ENCODE data around the gene RBM34. TPM values are rescaled to one million over a fixed set of nuclear protein-coding genes. Genes with fewer than 3 reads are reported as not detected.

Gene RBM34
- total and polyA plus RNA-seq, 2 experiments from 2014 or later, result 54.4 to 75.4 TPM

DNA sequence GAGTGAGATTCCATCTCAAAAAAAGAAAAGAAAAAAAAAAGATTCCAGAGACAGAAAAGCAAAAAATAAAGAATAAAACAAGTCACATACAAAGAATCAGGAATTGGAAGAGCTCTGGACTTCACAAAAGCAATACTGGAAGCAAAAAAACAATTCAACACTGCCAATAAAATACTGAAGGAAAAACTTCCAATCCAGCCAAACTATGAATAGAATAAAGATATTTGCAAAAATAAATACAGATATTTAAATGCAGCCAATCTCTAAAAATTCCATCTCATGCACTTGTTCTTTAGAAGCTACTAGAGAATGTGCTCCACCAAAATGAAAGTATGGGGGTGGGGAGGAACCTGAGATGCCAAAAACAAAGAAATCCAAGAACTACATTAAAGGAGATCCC lies 29.4 kb upstream of the RBM34 start:
- no peak overlapping the region for H3K27ac ChIP-seq
- no peak for DNase-seq (ENCODE audit: low spot score)
- no peak for TF ChIP-seq CTCF (IDR thresholded peaks at IDR 0.05; ENCODE audit: poor library complexity)
- no peak for TF ChIP-seq EZH2phosphoT487 (IDR thresholded peaks at IDR 0.05; ENCODE audit: low read depth, severe bottlenecking, unreplicated experiment)
- TF ChIP-seq EZH2 (IDR thresholded peaks at IDR 0.05; ENCODE audit: borderline replicate concordance), result no peak
- H2AFZ ChIP-seq, result no peak overlapping the region
- H4K20me1 ChIP-seq (ENCODE audit: insufficient read depth, poor library complexity, severe bottlenecking), result no peaks in the 10 kb centered on the region
- no peak overlapping the region for H3K4me3 ChIP-seq
- H3K9me3 ChIP-seq (ENCODE audit: low read depth), result no peaks in the 10 kb centered on the region
- H3K4me1 ChIP-seq (ENCODE audit: insufficient read depth), result no peaks in the 10 kb centered on the region
- no peaks in the 10 kb centered on the region for H3K27me3 ChIP-seq
- H3K36me3 ChIP-seq (replicated peaks; ENCODE audit: insufficient read depth, low read depth), result no peaks in the 10 kb centered on the region
- no peaks in the 10 kb centered on the region for H3K79me2 ChIP-seq
- no peak overlapping the region for H3K4me2 ChIP-seq
- H3K9me2 ChIP-seq (replicated peaks; ENCODE audit: insufficient read depth), result no peaks in the 10 kb centered on the region

DNA sequence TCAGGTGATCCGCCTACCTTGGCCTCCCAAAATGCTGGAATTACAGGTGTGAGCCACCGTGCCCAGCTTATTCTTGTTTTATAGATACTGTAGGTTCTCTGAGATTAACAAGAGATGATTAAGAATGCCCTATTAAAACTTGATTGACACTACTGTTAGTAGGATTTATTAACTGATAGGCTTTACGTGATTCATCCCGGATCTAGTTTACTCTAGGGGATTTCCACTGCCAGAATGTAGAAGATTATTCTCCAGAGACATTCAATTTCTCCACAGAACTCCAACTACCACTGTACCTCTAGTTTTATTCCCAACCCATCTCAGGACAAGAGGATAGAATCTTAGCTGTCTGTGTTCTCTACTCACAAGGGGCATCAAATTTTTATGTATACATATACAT lies 26.3 kb upstream of the RBM34 start:
- Histone ChIP-seq H3K36me3 (replicated peaks; ENCODE audit: insufficient read depth, low read depth) (no peaks in the 10 kb centered on the region), H3K9me2 (replicated peaks; ENCODE audit: insufficient read depth) (no peaks in the 10 kb centered on the region), H4K20me1 (ENCODE audit: insufficient read depth, poor library complexity, severe bottlenecking) (no peaks in the 10 kb centered on the region), H3K9me3 (ENCODE audit: low read depth) (no peaks in the 10 kb centered on the region), H3K4me1 (ENCODE audit: insufficient read depth) (no peaks in the 10 kb centered on the region), H3K79me2 (no peaks in the 10 kb centered on the region), H3K4me2 (no peak overlapping the region), H2AFZ (no peak overlapping the region), H3K27ac (no peak overlapping the region), H3K4me3 (no peak overlapping the region), H3K27me3 (no peaks in the 10 kb centered on the region)
- TF ChIP-seq CTCF (IDR thresholded peaks at IDR 0.05; ENCODE audit: poor library complexity) (no peak), EZH2 (IDR thresholded peaks at IDR 0.05; ENCODE audit: borderline replicate concordance) (no peak), EZH2phosphoT487 (IDR thresholded peaks at IDR 0.05; ENCODE audit: low read depth, severe bottlenecking, unreplicated experiment) (no peak)
- 90% methylated on average over 4 of the region's 4 CpGs for WGBS (ENCODE audit: low lambda C conversion rate, missing lambda C conversion rate)
- DNase-seq (ENCODE audit: low spot score), result no peak

GRCh38 chr1:235181561-235182245 lies 20.7 kb upstream of the RBM34 start:
- H3K4me2 ChIP-seq, result no peak overlapping the region
- H2AFZ ChIP-seq, result no peak overlapping the region
- H4K20me1 ChIP-seq (ENCODE audit: insufficient read depth, poor library complexity, severe bottlenecking), result no peaks in the 10 kb centered on the region
- DNase-seq (ENCODE audit: low spot score), result no peak
- H3K27ac ChIP-seq, result no peak overlapping the region
- no peaks in the 10 kb centered on the region for H3K9me3 ChIP-seq (ENCODE audit: low read depth)
- no peak for TF ChIP-seq EZH2 (IDR thresholded peaks at IDR 0.05; ENCODE audit: borderline replicate concordance)
- TF ChIP-seq EZH2phosphoT487 (IDR thresholded peaks at IDR 0.05; ENCODE audit: low read depth, severe bottlenecking, unreplicated experiment), result no peak
- TF ChIP-seq CTCF (IDR thresholded peaks at IDR 0.05; ENCODE audit: poor library complexity), result no peak
- H3K9me2 ChIP-seq (replicated peaks; ENCODE audit: insufficient read depth), result no peaks in the 10 kb centered on the region
- no peaks in the 10 kb centered on the region for H3K27me3 ChIP-seq
- no peaks in the 10 kb centered on the region for H3K36me3 ChIP-seq (replicated peaks; ENCODE audit: insufficient read depth, low read depth)
- H3K79me2 ChIP-seq, result peaks cover 7% of the 10 kb centered on the region
- 96% methylated on average over 8 of the region's 8 CpGs for WGBS (ENCODE audit: low lambda C conversion rate, missing lambda C conversion rate)
- H3K4me1 ChIP-seq (ENCODE audit: insufficient read depth), result no peaks in the 10 kb centered on the region
- no peak overlapping the region for H3K4me3 ChIP-seq

Measured in hepatocyte (in vitro differentiated cells).